ENCODE results near the gene F13B.

GRCh38 chr1:197106869-197107268, 39.8 kb upstream of the F13B start:
- TF ChIP-seq CTCF (IDR thresholded peaks at IDR 0.05), result no peak
- TF ChIP-seq POLR2A (IDR thresholded peaks at IDR 0.05), result no peak
